Measurements from ENCODE around the gene ZBTB47. TPM values are rescaled to one million over a fixed set of nuclear protein-coding genes. Genes with fewer than 3 reads are reported as not detected.
A peak's percentile ranks its signal among the peaks of the same experiment; 100 is the strongest.

The ZBTB47 gene
- total and polyA plus RNA-seq, 10 of the 15 experiments (the other 5 are each of a cell fraction or from before 2014, with no cell fraction given): 0.04 to 3.4 (median 1.0) TPM; not detected in 1

DNA sequence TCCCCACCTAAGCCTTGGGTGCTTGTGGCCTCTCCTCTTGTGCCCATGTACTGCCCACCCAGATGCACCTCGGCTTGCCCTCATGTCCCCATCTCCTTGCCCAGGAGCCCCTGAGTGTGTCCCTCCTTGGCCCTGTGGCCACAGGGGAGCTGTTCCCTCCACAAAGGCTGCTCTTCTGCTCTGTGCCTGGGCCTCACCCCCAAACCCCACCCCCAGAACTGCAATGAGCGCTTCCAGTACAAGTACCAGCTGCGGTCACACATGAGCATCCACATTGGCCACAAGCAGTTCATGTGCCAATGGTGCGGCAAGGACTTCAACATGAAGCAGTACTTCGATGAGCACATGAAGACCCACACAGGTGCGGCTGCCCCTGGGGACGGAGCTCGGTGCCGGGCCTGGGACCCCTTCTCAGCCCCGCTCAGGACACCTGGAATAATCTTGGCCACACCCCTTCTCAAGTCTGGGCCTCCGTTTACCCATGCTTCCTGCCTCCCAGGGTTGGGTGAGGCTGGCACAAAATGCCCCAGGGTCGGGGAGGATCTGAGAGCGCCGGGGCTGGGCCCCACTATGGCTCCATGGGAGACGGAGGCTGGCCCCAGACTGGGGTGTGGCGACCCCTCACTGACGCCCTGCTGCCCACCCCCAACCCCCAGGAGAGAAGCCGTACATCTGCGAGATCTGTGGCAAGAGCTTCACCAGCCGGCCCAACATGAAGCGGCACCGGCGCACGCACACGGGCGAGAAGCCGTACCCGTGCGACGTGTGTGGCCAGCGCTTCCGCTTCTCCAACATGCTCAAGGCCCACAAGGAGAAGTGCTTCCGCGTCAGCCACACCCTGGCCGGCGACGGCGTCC lies 10.3 kb downstream of the ZBTB47 start:
- 26% methylated on average over 36 of the region's 38 CpGs for WGBS (ENCODE audit: insufficient coverage, insufficient replicate concordance, low lambda C conversion rate, missing lambda C conversion rate)
- CTCF ChIA-PET: no interaction called here

GRCh38 chr3:42664438-42664803 lies 10.9 kb downstream of the ZBTB47 start:
- intact Hi-C loops (cut with micrococcal nuclease; ENCODE audit: unreplicated experiment): no loop called here
- H4K20me1 ChIP-seq (ENCODE audit: control insufficient read depth, insufficient read depth): no peaks in the 10 kb centered on the region
- BruUV-seq (replicated peaks): no TSS peak
- no peak overlapping the region for H3K4me3 ChIP-seq
- ChIA-PET CTCF (no interaction called here), SMC1A (ENCODE audit: uncharacterized antibody, unreplicated experiment) (no interaction called here), POLR2A (no interaction called here), RAD21 (ENCODE audit: unreplicated experiment) (no interaction called here)
- no peaks in the 10 kb centered on the region for H3K79me2 ChIP-seq (ENCODE audit: control insufficient read depth, insufficient read depth, low read length)
- H3K27ac ChIP-seq (ENCODE audit: control insufficient read depth, insufficient read depth): no peak overlapping the region
- 57% methylated on average over 17 of the region's 19 CpGs for WGBS (ENCODE audit: insufficient coverage, insufficient replicate concordance, low lambda C conversion rate, missing lambda C conversion rate)
- FAIRE-seq (no peak), ATAC-seq (no peak), DNase-seq (ENCODE audit: low read depth, low spot score) (no peak)
- peak overlapping the region; percentile 73; the same call in 1 of the 2 replicates for H2AFZ ChIP-seq (ENCODE audit: control insufficient read depth, low read depth, low read length)
- no peak overlapping the region for H3K9ac ChIP-seq (ENCODE audit: control insufficient read depth, insufficient read depth, low read length)
- H3K4me1 ChIP-seq (ENCODE audit: control insufficient read depth, insufficient read depth, low read length): peaks cover 7% of the 10 kb centered on the region
- no peaks in the 10 kb centered on the region for H3K27me3 ChIP-seq (replicated peaks in 1 of 2; ENCODE audit: control insufficient read depth in 2 of 2, insufficient read depth in 2 of 2, low read length in 1 of 2)
- H3K36me3 ChIP-seq (ENCODE audit: control insufficient read depth in 2 of 2, insufficient read depth in 2 of 2, low read length in 1 of 2): no peaks in the 10 kb centered on the region; a peak in 1 of 4 replicates
- no peaks in the 10 kb centered on the region; the same call in 2 of the 3 replicates for H3K9me3 ChIP-seq (replicated peaks; ENCODE audit: control insufficient read depth, insufficient read depth, low read length)
- H3K4me2 ChIP-seq (ENCODE audit: control insufficient read depth, insufficient read depth): no peak overlapping the region; the same call in 1 of the 2 replicates
- in situ Hi-C loops (cut with MboI): no loop called here
- TF ChIP-seq IRF4 (IDR thresholded peaks at IDR 0.05; ENCODE audit: low read depth, low read length) (no peak), NFIC (IDR thresholded peaks at IDR 0.05; ENCODE audit: low read depth, low read length) (no peak), CHD4 (IDR thresholded peaks at IDR 0.05) (no peak), KLF5 (IDR thresholded peaks at IDR 0.05; ENCODE audit: partially characterized antibody) (no peak), ATF3 (IDR thresholded peaks at IDR 0.05; ENCODE audit: borderline replicate concordance, extremely low read depth, low read depth, low read length) (no peak), BHLHE40 (IDR thresholded peaks at IDR 0.05; ENCODE audit: borderline replicate concordance in 1 of 2, low read depth in 2 of 2, low read length in 1 of 2) (no peak), E4F1 (IDR thresholded peaks at IDR 0.05; ENCODE audit: borderline replicate concordance, partially characterized antibody) (no peak), SMARCA5 (IDR thresholded peaks at IDR 0.05) (no peak), ZNF622 (IDR thresholded peaks at IDR 0.05) (no peak), WRNIP1 (IDR thresholded peaks at IDR 0.05; ENCODE audit: borderline replicate concordance, low read depth, low read length) (no peak), YY1 (IDR thresholded peaks at IDR 0.05; ENCODE audit: low read depth, low read length) (no peak), RAD51 (IDR thresholded peaks at IDR 0.05) (no peak)

More for the DNA sequence above, 10.3 kb downstream of the ZBTB47 start:
- RAD21 ChIA-PET (ENCODE audit: unreplicated experiment): no interaction called here
- no peaks in the 10 kb centered on the region for H3K27me3 ChIP-seq (replicated peaks in 1 of 2; ENCODE audit: control insufficient read depth in 2 of 2, insufficient read depth in 2 of 2, low read length in 1 of 2)
- SMC1A ChIA-PET (ENCODE audit: uncharacterized antibody, unreplicated experiment): no interaction called here
- in situ Hi-C loops (cut with MboI): no loop called here
- H3K27ac ChIP-seq (ENCODE audit: control insufficient read depth, insufficient read depth): no peak overlapping the region
- H3K4me3 ChIP-seq: no peak overlapping the region
- no peak overlapping the region for H3K9ac ChIP-seq (ENCODE audit: control insufficient read depth, insufficient read depth, low read length)
- no peaks in the 10 kb centered on the region for H4K20me1 ChIP-seq (ENCODE audit: control insufficient read depth, insufficient read depth)
- H2AFZ ChIP-seq (ENCODE audit: control insufficient read depth, low read depth, low read length): peak overlapping the region; percentile 73
- POLR2A ChIA-PET: no interaction called here
- peak overlapping the region; percentile 54 for H3K4me2 ChIP-seq (ENCODE audit: control insufficient read depth, insufficient read depth)
- peak; percentile 59 for ATAC-seq
- FAIRE-seq: no peak
- BruUV-seq (replicated peaks): no TSS peak
- intact Hi-C loops (cut with micrococcal nuclease; ENCODE audit: unreplicated experiment): no loop called here
- H3K36me3 ChIP-seq (ENCODE audit: control insufficient read depth in 2 of 2, insufficient read depth in 2 of 2, low read length in 1 of 2): no peaks in the 10 kb centered on the region; a peak in 1 of 4 replicates
- H3K79me2 ChIP-seq (ENCODE audit: control insufficient read depth, insufficient read depth, low read length): no peaks in the 10 kb centered on the region
- no peaks in the 10 kb centered on the region; the same call in 2 of the 3 replicates for H3K9me3 ChIP-seq (replicated peaks; ENCODE audit: control insufficient read depth, insufficient read depth, low read length)
- TF ChIP-seq, protein P1, sequence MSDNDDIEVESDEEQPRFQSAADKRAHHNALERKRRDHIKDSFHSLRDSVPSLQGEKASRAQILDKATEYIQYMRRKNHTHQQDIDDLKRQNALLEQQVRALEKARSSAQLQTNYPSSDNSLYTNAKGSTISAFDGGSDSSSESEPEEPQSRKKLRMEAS (IDR thresholded peaks at IDR 0.05; ENCODE audit: low read depth, low read length): peak; percentile 22; the same call in 1 of the 2 replicates
- TF ChIP-seq MYC (IDR thresholded peaks at IDR 0.05; ENCODE audit: insufficient read depth, insufficient read length, insufficient replicate concordance, low read length, severe bottlenecking): no peak
- peak; percentile 50; the same call in 1 of the 2 replicates for TF ChIP-seq POLR2A (IDR thresholded peaks at IDR 0.05; ENCODE audit: low read depth, low read length)
- TF ChIP-seq RUNX3 (IDR thresholded peaks at IDR 0.05; ENCODE audit: low read length): peak; percentile 45
- peaks cover 7% of the 10 kb centered on the region for H3K4me1 ChIP-seq (ENCODE audit: control insufficient read depth, insufficient read depth, low read length)
- no peak for DNase-seq (ENCODE audit: low read depth, low spot score)

All from GM12878 (cell line).